ENCODE data around the gene CTBP1. TPM values are rescaled to one million over a fixed set of nuclear protein-coding genes. Genes with fewer than 3 reads are reported as not detected.

Gene CTBP1
- total and polyA plus RNA-seq, 2 of the 8 experiments (the other 6 are each of a cell fraction or from before 2014, with no cell fraction given) = 128 to 185 TPM

- no peak for TF ChIP-seq RAD21 (IDR thresholded peaks at IDR 0.05 in 1 of 2, conservative IDR thresholded peaks at IDR 0.05 in 1 of 2; ENCODE audit: low read depth in 2 of 2, low read length in 2 of 2)
- TF ChIP-seq, protein P1, sequence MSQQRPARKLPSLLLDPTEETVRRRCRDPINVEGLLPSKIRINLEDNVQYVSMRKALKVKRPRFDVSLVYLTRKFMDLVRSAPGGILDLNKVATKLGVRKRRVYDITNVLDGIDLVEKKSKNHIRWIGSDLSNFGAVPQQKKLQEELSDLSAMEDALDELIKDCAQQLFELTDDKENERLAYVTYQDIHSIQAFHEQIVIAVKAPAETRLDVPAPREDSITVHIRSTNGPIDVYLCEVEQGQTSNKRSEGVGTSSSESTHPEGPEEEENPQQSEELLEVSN (IDR thresholded peaks at IDR 0.05) = no peak
- no peak for TF ChIP-seq RNF2 (IDR thresholded peaks at IDR 0.05; ENCODE audit: borderline replicate concordance, low read depth, low read length, missing control alignments, poor library complexity, severe bottlenecking)
These were observed 17.1 kb downstream of the CTBP1 start (continued) for GRCh38 chr4:1231637-1232360.
